Stimulated activated CD8-positive, alpha-beta memory T cell treated with anti-CD3 and anti-CD28 coated beads, Interleukin-7, amount 100 ng/mL, for 24 hours (primary cell): ENCODE measurements around the gene INPP5E.

Experiments used
- DNase-seq: peaks from one replicate; pipeline ENCODE4 v3.0.0-alpha.2; 2020; ENCODE audit warnings: low read depth

The INPP5E gene

DNA sequence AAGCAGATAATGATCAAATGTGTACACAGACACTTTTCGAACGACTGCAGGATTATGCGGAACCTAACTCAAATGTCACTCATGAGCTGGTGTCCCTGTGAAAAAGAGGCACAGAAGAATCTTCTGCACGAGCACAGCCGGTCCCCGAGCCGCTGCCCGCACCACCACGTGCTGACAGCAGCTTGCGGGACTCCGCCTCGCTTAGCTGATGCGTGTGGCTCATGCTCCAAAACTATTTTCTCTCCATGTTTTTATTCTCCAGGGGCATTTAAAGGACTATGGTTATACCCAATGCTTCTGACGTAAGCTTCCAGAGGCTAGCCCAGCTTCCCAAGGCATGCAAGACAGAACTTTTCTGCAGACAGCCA, 33.7 kb upstream of the INPP5E start:
- no peak for DNase-seq

DNA sequence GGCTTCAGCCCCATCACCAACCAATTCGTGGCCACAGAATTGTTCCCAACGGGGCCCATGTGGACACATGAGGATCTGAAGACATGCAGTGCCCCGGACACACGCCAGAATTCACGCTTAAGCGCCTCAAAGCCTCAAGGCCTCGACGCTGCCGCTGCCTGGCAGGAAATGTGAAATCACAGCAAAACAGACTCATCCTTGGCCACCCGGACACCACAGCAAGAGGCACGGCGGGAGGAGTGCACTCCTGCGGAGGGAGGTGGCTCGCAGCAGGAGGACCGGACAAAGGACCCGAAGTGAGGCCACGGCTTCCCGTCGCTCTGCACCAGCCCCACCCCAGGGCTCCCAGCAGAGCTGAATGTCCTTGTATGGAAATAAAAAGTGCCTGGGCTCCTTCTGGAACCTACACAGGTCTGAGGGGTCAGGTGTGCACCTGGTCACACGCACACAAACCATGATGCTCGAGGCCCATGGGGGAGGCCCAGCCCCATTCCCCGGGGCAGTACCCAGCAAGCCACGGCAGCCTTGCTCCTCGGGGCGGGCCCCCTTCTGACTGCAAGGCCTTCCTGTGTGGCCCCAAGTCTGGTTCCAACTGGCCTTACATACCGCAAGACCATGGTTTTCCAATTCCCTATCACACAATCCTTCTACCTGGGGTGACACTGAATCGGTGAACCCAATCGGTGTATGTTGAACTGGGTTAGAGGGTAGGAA, 33.2 kb upstream of the INPP5E start:
- DNase-seq = no peak

DNA sequence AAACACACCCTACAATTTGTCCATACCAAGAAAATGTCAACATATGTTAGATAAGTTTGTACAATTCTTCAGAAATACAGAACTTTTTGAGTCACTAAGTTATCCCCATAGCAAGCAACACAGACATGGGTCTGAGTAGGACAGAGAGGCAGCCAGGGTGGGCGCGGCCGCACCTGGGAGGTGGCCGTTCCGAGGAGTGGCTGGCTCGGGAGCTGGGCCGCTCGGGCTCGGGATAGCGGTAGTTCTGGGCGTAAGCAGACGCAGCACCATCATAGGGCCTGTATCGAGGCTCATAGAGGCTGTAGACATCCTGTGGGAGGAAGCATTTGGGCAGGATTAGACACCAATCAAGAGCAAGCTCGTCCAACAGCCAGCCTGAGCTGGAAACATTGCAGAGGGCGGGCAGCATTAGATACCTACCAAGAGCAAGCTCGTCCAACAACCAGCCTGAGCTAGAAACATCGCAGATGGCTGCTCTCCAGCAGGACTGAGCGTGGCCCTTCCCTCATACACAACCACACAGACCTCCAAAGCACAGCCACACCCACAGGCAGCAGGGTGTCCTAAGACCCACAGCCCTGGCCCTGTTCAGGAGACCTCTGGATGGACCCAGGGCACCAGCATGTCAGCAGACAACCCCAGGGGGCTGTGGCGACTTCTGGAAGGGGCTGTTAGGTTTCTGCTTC, 32.3 kb upstream of the INPP5E start:
- DNase-seq = no peak

DNA sequence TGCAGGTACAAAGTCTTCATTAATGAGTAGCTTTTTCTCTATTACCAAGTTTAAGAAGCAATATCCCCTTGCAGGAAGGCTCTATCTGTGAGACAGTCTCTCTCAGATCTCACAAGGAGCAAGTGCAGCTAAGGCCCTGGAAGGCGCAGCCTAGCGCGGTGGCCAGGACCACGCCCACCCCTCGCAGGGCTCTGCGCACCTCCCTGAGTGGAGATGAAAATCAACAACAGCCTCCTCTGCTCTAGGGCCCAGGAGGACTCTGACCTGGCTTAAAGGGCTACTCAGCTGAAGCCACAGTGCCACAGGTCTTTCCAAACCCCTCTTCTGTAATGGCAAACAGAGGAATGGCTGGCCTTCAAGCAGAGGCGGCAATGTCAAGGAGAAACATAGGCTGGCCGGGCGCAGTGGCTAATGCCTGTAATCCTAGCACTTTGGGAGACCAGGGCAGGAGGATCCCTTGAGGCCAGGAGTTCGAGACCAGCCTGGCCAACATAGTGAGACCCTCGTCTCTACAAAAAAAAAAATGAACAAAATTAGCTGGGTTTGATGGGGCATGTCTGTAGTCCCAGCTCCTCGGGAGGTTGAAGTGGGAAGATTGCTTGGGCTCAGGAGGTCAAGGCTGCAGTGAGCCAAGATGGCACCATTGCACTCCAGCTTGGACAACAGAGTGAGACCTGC, 31.3 kb upstream of the INPP5E start:
- DNase-seq = no peak

DNA sequence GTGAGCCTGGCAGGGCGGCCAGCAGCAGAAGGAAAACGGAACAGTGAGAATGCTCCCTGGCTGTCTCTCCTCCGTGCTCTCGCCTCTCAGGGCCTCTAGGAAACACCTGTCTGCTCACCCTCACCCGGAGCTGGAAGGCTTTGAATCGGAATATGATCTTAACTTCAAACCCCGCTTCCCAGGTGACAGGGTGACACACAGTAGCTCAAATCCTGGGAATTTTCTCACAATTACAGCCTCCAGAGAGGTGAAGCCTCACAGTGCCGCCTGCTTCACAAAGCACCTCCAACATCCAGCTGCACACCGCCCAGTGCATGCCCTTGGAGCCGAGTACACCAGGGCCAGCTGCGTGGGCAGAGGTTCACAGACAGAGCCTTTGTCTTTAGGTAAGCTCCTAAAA, 30.7 kb upstream of the INPP5E start:
- DNase-seq = no peak

DNA sequence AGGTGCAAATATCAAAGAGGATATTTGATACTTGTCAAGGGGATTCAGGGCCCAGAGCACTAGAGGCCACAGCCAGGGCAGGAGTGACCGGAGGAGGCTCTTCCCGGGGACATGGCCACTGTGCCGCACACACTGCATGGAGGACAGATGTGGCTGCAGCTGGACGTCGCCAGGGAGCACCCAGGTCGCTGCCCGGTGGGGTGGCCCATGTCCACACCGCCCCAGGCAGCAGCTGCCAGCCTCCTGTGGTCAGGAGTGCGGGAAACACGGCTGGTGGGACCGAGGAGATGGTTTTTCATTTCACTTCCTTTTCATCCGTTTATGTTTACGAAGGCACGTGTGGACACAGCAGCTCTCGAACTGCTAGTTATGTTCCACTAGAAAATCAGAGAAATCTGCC, 28.1 kb upstream of the INPP5E start:
- DNase-seq = no peak

DNA sequence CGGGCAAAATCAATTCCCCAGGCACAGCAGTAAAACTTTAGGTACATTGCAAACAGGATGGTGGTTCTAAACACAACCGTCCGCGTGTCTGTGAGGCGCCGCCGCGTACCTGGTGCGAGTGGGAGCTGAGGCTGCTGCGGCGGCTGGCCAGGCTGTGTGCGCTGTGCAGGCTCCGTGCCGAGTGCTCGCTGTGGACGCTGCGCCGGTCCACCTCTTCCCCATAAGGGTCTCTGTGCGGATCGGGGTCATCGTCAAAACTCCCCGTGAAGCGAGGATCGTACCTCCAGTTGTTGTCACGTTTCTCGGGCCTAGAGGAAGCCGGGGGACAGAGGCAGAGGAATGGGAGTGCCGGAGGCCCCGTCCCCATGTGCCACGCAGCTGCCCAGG, 26.5 kb upstream of the INPP5E start:
- no peak for DNase-seq

DNA sequence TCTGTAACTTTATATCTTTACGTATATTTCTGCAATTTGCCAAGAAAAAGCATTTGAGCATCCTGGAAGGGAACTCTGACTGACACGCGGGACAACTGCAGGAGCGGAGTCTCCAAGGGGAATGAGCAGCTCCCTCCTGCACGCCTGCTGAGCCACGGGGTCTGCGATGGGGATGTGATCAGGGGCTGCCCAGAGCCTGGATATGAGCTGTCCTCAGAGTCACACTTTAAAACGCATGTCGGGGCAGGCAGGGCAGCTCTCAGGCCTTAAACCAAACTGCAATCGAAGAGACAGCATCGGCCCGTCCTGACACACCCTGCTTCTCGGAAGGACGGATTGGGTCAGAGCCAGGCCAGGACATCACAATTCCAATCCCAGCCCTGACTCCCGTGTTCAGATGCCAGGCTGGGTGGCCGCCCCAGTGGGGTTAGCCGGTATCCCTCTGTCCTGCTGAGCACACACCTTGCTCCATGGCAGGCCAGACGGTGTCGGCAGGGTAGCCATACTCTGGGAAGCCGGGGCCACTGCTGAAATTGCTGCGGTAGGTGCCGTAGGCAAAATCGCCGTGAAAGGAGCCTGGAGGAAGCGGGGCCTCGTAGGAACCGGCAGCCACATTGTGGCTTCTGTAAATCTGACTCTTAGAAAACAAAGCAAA, 26.0 kb upstream of the INPP5E start:
- no peak for DNase-seq

DNA sequence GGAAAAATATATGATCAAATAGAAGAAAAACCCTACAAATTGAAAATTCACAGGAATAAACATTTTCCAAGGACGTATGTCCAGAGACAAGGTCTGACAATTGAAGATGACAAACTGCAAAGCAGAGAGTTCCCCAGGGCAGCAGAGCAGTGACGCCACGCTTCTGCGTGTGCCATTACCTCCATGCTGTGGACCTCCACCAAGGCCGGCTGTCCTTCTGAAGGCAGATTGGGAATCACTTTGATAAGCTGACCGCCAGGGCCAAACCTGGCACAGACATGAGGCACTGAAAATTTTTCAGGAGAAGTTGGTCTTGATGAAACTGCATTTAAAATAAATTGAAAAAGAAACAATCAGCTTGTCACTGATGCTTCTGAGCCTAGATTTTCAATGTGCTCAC, 24.6 kb upstream of the INPP5E start:
- no peak for DNase-seq

DNA sequence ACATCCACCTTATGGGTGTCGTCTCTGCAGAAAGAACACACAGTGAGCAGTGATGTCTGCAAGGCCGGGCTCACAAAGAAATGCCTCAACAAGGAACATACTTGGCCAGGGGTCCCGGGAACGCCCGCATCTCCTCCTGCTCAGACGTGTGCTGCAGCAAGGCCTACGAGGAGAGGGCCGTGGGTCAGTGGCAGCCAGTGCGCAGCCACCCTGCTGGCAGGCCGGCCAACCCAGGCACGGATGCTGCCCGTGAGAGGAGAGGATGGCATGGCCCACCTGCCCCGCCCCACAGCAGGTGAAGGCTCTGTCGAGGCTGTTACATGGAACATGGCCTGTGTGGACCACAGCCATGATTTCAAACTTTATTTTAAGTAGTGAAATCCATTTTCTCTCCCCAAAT, 23.9 kb upstream of the INPP5E start:
- no peak for DNase-seq

DNA sequence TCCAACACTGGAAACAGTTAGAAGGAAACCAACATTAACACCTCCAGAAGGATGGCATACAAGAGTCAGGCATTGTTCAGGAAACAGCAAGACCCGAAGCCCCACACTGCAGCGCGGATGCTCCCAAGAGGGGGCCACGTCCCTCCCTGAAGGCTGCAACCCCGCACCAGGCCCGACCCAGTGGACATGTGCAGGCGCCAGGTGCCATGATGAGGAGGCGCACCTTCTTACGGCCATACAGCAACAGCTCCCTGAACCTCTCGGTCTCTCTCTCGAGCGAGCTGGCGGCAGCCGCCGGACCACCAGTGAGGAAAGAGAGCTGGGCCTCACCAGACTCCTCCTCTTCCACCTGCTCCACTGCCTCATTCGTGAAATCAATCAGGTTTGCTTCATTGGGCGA, 23.0 kb upstream of the INPP5E start:
- no peak for DNase-seq

DNA sequence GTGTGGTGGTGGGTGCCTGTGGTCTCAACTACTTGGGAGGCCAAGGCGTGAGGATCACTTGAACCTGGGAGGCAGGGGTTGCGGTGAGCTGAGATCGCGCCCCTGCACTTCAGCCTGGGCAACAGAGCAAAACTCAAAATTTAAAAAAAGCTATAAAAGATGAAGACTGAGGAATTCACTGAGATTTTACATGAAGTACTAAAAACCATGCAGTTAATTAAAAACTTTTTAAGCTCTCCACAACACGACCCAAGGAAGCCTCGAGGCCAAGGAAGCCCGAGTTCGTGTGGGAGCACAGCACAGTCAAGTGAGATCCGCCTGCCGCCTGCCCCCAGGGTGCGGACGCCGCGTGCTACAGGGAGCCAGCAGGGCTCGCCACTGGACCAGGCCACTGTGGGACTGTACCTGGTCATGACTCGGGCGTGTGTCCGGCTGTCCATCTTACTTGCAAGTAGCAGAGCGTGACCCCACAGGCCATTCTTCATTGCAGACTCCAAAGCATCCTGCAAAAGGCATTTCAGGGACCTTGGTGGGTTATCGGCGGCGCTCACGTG, 21.2 kb upstream of the INPP5E start:
- no peak for DNase-seq

DNA sequence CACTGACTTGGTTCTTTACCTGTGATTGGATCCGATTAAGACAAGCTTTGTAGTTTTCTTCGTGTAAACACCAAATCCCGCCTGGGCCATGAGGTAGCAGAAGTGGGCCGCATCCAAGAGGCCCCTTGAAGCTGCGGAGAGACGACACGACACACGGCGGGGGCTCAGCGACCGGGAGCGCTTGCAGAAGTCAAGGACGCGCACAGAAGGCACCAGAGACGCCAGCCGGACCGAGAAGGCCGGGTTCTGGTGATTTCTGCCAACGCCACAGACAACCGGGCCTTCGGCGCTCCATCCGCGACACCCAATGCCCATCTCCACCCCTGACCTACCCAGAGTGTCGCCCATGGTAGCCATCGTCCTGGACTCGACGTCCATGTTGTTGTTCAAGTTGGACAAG, 19.8 kb upstream of the INPP5E start:
- DNase-seq = no peak

DNA sequence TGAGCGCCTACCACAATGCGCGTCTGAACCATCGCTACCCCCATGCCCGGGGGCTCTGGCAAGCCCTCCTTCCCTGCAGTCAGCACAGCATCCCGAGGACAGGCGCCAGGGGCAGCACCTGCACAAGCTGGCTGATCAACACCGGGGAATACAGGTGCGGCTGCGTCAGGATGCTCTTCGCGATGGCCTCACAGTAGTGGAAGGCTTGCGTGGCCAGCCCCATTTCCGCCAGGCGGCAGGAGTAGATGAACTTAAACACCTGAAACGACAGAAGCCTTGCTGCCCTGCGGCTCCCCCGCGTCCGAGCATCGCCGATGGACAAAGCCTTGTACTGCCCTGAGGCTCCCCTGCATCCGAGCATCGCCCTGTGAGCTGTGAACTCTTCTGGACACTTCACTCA, 17.7 kb upstream of the INPP5E start:
- DNase-seq = no peak

DNA sequence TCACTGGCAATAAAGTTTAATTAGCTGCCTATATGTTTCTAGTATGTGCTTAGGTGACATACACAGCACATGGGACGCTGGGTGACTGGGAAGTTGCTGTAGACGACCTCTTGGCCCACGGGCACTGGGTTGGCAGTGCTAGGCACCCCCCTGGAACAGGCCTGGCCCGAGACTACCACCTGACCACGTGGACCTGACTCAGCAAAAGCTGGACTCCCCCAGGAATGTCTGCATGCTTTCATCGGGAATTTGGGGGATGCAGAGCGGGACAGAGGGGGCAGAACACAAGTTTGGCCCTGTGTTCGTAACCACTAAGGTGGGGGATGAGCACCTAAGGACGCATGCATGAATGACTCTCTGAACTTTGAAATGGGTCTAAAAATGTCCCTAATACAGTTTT, 16.6 kb upstream of the INPP5E start:
- no peak for DNase-seq

DNA sequence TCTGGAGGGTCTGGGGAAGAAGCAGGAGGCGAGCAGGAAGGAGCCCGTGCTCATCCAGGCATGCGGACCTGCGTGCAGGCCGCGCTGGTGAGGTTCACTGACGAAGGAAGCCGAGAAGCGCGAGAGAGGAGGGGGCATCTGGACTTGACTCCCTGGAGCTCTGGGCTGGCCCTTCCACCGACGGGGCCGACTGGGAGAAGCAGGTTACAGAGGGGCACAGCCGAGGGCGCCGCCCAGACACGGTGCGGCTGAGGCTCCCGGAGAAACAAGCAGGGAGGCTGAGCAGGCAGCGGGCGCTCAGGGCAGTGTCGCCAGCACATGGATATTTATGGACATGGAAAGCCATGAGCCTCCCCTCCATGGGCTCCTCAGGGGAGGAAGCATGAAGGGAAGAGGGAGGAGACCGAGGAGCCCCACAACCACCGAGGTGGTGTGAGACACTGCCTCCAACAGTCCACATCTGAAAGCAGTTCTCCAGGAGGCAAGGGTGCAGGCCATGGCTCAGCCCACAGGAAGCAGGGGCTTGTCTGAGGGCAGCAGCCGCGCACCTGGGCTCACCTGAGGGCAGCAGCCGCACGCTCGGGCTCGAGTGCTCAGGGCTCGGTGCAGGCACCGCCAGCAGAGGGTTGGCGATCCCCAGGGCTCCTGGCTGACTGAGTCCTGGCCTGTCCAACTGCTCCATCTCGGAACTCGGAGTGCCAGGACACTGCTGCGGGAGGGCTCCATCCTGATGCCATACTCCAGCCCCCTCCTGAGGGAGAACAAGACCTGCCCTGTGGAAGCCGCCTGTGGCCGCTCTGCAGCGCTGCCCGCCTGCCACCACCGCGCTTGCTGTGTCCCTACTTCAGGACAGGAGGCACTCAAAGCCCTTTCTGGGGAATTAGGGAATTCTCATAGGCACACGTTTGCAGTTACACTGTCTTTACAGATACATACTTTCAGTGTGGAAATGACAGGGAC, 15.7 kb upstream of the INPP5E start:
- DNase-seq = no peak

DNA sequence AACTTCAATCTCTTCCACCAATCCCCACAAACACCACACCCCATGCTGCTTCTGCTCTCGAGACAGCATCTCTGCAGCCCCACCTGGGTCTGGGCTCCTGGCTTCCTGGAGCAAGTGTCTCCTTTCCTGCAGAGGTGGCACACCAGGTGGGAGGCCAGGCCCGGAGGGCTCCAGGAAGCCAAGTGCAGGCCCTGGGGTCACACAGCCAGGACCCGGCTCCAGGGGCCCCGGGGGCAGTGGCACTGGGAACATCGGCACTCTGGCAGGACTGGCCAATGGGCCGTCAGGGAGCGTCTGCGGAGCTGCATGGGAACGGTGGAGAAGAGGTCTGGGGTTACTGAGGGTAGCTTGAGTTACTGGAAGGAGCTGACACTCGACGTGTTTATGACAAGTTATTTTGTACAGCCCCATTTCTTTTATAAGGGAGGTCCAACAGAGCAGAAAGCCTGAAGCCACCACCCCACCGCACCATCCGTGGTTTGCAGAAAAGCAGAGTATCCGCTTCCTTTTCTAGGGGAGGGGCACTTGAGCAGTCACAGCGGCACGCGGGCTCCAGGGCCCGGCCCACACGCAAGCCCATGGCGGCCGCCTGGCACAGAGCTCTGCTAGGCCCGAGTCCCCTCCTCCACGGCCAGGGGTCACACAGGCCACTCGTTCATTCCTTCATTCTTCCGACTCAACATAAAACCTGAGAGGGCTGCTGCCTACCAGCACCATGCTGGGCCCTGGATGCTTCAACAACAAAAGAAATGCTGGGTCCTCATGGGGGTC, 14.6 kb upstream of the INPP5E start:
- DNase-seq = no peak

DNA sequence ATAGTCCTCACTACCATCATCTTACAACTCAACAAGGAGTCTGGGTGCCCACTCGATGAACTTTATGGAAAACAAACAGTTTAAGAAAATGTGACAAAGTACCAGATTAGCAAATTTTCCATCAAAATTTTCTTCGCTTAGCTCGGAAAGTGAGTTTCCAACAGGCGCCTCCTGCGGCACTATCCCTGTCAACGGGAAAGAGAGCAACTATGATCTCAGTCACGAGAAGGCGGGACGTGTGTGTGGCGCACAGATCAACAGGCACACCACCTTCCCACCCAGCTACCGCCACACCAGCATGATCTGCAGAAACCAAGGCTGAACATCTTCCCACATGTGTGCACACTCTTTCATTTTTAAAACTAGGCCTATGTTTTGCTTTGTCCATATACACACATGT, 13.7 kb upstream of the INPP5E start:
- DNase-seq = no peak

DNA sequence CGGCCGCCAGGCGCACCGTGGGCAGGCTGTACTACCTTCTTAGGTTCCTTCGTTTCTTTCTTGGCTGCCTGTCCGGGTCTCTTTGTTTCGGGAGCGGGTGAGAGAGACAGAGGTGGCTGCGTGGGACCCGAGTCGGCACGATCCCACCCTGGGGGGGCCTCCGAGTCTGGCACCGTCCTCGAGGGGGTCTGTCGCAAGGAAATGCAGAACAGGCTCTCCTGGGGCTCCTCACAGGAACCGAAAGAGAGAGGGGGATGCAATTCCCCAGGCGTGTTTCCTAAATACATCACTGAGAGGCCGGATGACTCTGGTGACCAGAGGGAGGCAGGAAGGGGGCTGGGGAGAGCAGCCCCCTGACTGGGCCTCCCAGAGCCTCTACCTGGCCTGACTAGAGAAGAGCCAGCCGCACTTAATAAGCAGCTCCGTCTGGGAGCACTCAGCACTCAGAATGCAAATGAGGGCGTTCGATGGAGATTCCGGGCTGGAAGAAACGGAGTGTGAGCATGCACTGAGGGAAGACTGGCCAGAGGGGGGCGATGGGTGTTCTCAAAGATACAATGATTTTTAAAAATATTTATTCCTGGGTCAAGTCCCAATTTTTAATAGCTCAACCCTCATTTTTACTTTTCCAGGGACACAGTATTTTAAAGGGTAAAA, 11.7 kb upstream of the INPP5E start:
- DNase-seq = no peak

DNA sequence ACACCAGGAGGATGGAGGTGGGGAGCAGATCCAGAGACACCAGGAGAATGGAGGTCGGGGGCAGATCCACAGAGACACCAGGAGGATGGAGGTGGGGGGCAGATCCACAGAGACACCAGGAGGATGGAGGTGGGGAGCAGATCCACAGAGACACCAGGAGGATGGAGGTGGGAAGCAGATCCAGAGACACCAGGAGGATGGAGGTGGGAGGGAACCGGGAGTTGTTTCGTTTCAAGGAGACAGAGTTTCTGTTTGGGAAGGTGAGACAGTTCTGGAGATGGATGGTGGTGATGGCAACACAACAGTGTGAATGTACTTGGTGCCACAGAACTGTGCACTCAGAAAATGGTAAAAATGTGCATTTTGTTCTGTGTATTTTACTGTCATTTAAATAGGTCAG, 9.0 kb upstream of the INPP5E start:
- no peak for DNase-seq
